ENCODE results near the gene DNAJC18. TPM values are rescaled to one million over a fixed set of nuclear protein-coding genes. Genes with fewer than 3 reads are reported as not detected.

The DNAJC18 gene
- total and polyA plus RNA-seq, 2 of the 8 experiments (the other 6 are each of a cell fraction or from before 2014, with no cell fraction given), result 7.8 to 29.2 TPM

DNA sequence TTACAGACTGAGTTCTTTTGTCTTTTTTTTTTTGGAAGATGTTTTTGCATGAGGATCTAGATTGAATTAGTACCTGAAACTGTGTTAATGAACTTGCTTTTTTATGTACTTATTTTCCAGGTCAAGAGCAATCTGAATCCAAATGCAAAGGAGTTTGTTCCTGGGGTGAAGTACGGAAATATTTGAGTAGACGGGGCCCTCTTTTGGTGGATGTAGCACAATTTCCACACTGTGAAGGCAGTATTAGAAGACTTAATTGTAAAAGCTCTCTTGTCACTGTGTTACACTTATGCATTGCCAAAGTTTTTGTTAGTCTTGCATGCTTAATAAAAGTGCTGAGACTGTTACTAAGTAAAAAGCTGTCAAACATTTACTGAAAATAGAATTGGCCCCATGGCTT is 70.7 kb downstream of the DNAJC18 start:
- H3K79me1 ChIP-seq (ENCODE audit: low read depth, low read length), result no peaks in the 10 kb centered on the region; the same call in 1 of the 2 replicates
- no peak overlapping the region for H3K4ac ChIP-seq (replicated peaks; ENCODE audit: insufficient read length, low read depth, low read length)
- H3K27ac ChIP-seq (ENCODE audit: low read depth, low read length), result no peak overlapping the region
- peaks cover 17 to 70% (median 47%) of the 10 kb centered on the region in 4 experiments for H3K36me3 ChIP-seq (ENCODE audit: control insufficient read depth in 2 of 4, insufficient read depth in 4 of 4, low read length in 3 of 4)
- TF ChIP-seq, protein P1, sequence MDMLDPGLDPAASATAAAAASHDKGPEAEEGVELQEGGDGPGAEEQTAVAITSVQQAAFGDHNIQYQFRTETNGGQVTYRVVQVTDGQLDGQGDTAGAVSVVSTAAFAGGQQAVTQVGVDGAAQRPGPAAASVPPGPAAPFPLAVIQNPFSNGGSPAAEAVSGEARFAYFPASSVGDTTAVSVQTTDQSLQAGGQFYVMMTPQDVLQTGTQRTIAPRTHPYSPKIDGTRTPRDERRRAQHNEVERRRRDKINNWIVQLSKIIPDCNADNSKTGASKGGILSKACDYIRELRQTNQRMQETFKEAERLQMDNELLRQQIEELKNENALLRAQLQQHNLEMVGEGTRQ (IDR thresholded peaks at IDR 0.05; ENCODE audit: low read length), result no peak
- peak; percentile 30 to 32; a peak in 3 of 4 replicates for TF ChIP-seq RAD21 (IDR thresholded peaks at IDR 0.05 in 1 of 2, conservative IDR thresholded peaks at IDR 0.05 in 1 of 2; ENCODE audit: low read depth in 2 of 2, low read length in 2 of 2)
- WGBS, 2 experiments (ENCODE audit: extremely low coverage in 1 of 2, insufficient coverage in 1 of 2, insufficient read length in 1 of 2, insufficient replicate concordance in 2 of 2, low coverage in 1 of 2, low lambda C conversion rate in 2 of 2, missing lambda C conversion rate in 1 of 2), result 88% methylated on average over 2 of the region's 2 CpGs; no CpG with 5 or more reads in 1 of the 2 experiments
- no peak overlapping the region for H3K4me2 ChIP-seq (ENCODE audit: insufficient read depth in 1 of 2, low read depth in 2 of 2, low read length in 2 of 2)
- no peak for DNase-seq (ENCODE audit: low read depth in 1 of 2, low spot score in 2 of 2)
- POLR2A ChIA-PET (ENCODE audit: partially characterized antibody), result interaction anchor here (0.6 to 1.8 kb wide), 11 partner anchors 8 to 122 kb away, joined by 3 to 7 read pairs (median 4); no protein-coding TSS in a partner anchor
- H3K27me3 ChIP-seq (replicated peaks in 1 of 4; ENCODE audit: control insufficient read depth in 3 of 4, extremely low read depth in 1 of 4, insufficient read depth in 3 of 4, low read length in 3 of 4), result no peaks in the 10 kb centered on the region
- H4K91ac ChIP-seq (replicated peaks; ENCODE audit: insufficient read length, low read length), result no peak overlapping the region
- H2BK20ac ChIP-seq (ENCODE audit: low read length), result no peak overlapping the region
- H3K4me3 ChIP-seq (ENCODE audit: extremely low read depth in 1 of 4, insufficient read depth in 2 of 4, low read depth in 3 of 4, low read length in 4 of 4), result no peak overlapping the region
- H3K9ac ChIP-seq (replicated peaks in 1 of 4; ENCODE audit: extremely low read depth in 1 of 4, low read depth in 3 of 4, low read length in 3 of 4), result no peak overlapping the region
- H4K5ac ChIP-seq (ENCODE audit: insufficient read length, low read depth, low read length), result no peak overlapping the region
- no peaks in the 10 kb centered on the region for H3K23me2 ChIP-seq (ENCODE audit: low read depth, low read length)
- no peak for FAIRE-seq
- no peaks in the 10 kb centered on the region; a peak in 1 of 4 replicates for H3K79me2 ChIP-seq (ENCODE audit: control insufficient read depth in 1 of 2, insufficient read depth in 2 of 2, low read length in 2 of 2)
- H2BK12ac ChIP-seq (ENCODE audit: low read depth, low read length), result no peak overlapping the region
- no peak overlapping the region for H2BK5ac ChIP-seq (ENCODE audit: low read depth, low read length)
- H2BK120ac ChIP-seq (replicated peaks; ENCODE audit: low read depth, low read length), result no peak overlapping the region
- no peak overlapping the region for H2AK5ac ChIP-seq (ENCODE audit: low read depth, low read length)
- no peak overlapping the region for H2BK15ac ChIP-seq (ENCODE audit: low read length)
- H3K56ac ChIP-seq (replicated peaks; ENCODE audit: insufficient read length, low read depth, low read length), result no peak overlapping the region
- no peak overlapping the region for H3K14ac ChIP-seq (ENCODE audit: insufficient read length)
- H2AFZ ChIP-seq (ENCODE audit: low read length), result no peak overlapping the region
- no peak overlapping the region for H3K23ac ChIP-seq (ENCODE audit: insufficient read length)
- CTCF ChIA-PET (ENCODE audit: partially characterized antibody), result interaction anchor here (0.6 to 1.7 kb wide), 9 partner anchors 11 to 718 kb away, joined by 3 to 6 read pairs (median 3); no protein-coding TSS in a partner anchor
- no peak overlapping the region for H4K8ac ChIP-seq (ENCODE audit: extremely low read depth, insufficient read depth, low read length)
- peaks cover 0 to 3% of the 10 kb centered on the region in 2 experiments for H4K20me1 ChIP-seq (replicated peaks in 1 of 2; ENCODE audit: control insufficient read depth in 1 of 2, insufficient read depth in 2 of 2, low read length in 2 of 2)
- H3K4me1 ChIP-seq (replicated peaks in 1 of 4; ENCODE audit: control insufficient read depth in 3 of 4, insufficient read depth in 4 of 4, low read length in 3 of 4), result no peaks in the 10 kb centered on the region
- H3K9me3 ChIP-seq (ENCODE audit: insufficient read depth in 2 of 2, low read depth in 1 of 2, low read length in 1 of 2), result no peaks in the 10 kb centered on the region
- no peak overlapping the region for H3K18ac ChIP-seq (ENCODE audit: extremely low read depth, low read length)
